Endodermal cell (in vitro differentiated cells): Measurements from ENCODE around the gene PIP5KL1. TPM values are rescaled to one million over a fixed set of nuclear protein-coding genes. Genes with fewer than 3 reads are reported as not detected.

Source experiments
- DNase-seq: peaks from one replicate; pipeline ENCODE4 v3.0.0-alpha.2; 2017
- H3K27ac ChIP-seq: 2 replicates; pipeline ENCODE4 v1.5.1; 2013; ENCODE audit warnings: mild to moderate bottlenecking, low read depth, low read length, moderate library complexity
- H3K27me3 ChIP-seq: 2 replicates; pipeline ENCODE4 v1.6.1; 2013; ENCODE audit warnings: mild to moderate bottlenecking, low read length, moderate library complexity; ENCODE audit not compliant: insufficient read depth, control insufficient read depth, poor library complexity, severe bottlenecking
- H3K36me3 ChIP-seq: 2 replicates; pipeline ENCODE4 v1.7.0; 2013; ENCODE audit warnings: mild to moderate bottlenecking, low read length, moderate library complexity; ENCODE audit not compliant: control insufficient read depth, insufficient read depth
- H3K4me1 ChIP-seq: one replicate; pipeline ENCODE4 v1.7.0; 2013; ENCODE audit warnings: low read length; ENCODE audit not compliant: control insufficient read depth, insufficient read depth
- H3K4me3 ChIP-seq: 2 replicates; pipeline ENCODE4 v1.5.1; 2013; ENCODE audit warnings: mild to moderate bottlenecking, low read length, moderate library complexity
- H3K9ac ChIP-seq: 2 replicates; pipeline ENCODE4 v1.6.1; 2013; ENCODE audit warnings: mild to moderate bottlenecking, low read length, moderate library complexity; ENCODE audit not compliant: poor library complexity, severe bottlenecking; ENCODE audit errors: extremely low read depth
- H3K9me3 ChIP-seq: 2 replicates; pipeline ENCODE4 v1.6.1; 2013; ENCODE audit warnings: mild to moderate bottlenecking, low read length, moderate library complexity; ENCODE audit not compliant: control insufficient read depth
- H3K27ac Mint-ChIP-seq: 2 replicates; pipeline ENCODE4 v1.8.0; 2020; ENCODE audit warnings: mixed read lengths
- H3K27me3 Mint-ChIP-seq: 2 replicates; pipeline ENCODE4 v1.8.0; 2021; ENCODE audit warnings: mild to moderate bottlenecking, mixed read lengths; ENCODE audit not compliant: insufficient read depth
- H3K36me3 Mint-ChIP-seq: 2 replicates; pipeline ENCODE4 v1.8.0; 2020; ENCODE audit warnings: low read depth, mixed read lengths
- H3K4me1 Mint-ChIP-seq: 2 replicates; pipeline ENCODE4 v1.8.0; 2020; ENCODE audit warnings: mixed read lengths
- H3K4me3 Mint-ChIP-seq: 2 replicates; pipeline ENCODE4 v1.8.0; 2020; ENCODE audit warnings: mild to moderate bottlenecking, moderate library complexity, mixed read lengths
- H3K9me3 Mint-ChIP-seq: 2 replicates; pipeline ENCODE4 v1.8.0; 2020; ENCODE audit warnings: mild to moderate bottlenecking, mixed read lengths
- whole genome bisulfite sequencing, 2 experiments: methylation state at CpG; one replicate each; pipeline versions ENCODE4 v1.1.5 to v1.1.7; 2013; ENCODE audit warnings: missing lambda C conversion rate in 2 of 2, mixed read lengths in 1 of 2; ENCODE audit not compliant: insufficient coverage in 1 of 2, insufficient read length in 1 of 2; 5-methylcytosine and 5-hydroxymethylcytosine counted together
- total RNA-seq, 2 donors: library from RNA; stranded (reverse); fragmentation: NEBNext Ultra II Directional in 1 of 2; extraction: Animal tissue kit (Norgen Biotek cat#: 25700) in 1 of 2; gene quantifications; 2 replicates in 1 of 2; 3 replicates in 1 of 2; pipeline ENCODE4 v1.2.1, GENCODE V29; 2021
- TF ChIP-seq, protein P1 (sequence below): fragments of 200-600 bp; sonication (generic); conservative IDR thresholded peaks from 2 replicates; pipeline ENCODE4 v1.5.0; 2021; ENCODE audit warnings: antibody characterized with exemption, mild to moderate bottlenecking

PIP5KL1 gene
- total RNA-seq, 2 donors from 2014 or later, result 6.6 to 9.3 TPM

DNA sequence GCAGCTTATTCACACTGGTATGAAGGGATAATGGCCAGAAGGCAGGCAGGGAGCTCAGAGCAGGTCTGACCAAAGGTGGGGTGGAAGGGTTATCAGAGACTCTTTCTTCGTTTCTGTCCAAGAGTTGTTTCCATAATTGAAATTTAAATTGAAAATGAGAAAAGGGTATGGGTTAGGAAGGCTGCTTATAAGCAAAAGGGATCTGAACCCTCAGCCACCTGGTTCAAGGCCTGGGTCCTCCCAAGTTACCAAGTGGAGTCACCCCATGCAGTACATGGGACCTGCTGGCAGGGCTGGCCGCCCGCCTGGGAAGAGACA lies 32.4 kb upstream of the PIP5KL1 start:
- no peak overlapping the region for H3K9ac ChIP-seq

DNA sequence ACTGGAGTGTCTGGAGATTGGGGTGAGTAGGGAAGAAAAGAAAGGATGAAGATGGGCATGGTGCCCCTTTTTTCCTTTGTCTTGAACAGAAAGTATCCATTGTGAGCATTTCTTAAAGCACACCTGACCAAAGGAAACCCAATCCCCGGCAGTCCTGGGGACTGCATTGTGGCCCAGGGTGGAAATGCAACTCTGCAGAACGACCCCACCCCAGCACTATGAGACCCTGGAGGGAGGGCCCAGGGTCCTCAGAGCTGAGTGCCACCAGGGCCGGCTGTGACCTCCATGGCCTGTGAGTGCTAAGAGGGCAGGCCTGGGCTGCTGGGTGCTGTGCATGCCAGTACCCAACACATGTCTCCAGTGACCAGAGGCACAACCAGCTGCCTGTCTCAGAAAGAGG lies 31.7 kb upstream of the PIP5KL1 start:
- H3K36me3 Mint-ChIP-seq, result peaks cover 15% of the 10 kb centered on the region
- H3K27me3 Mint-ChIP-seq, result no peaks in the 10 kb centered on the region
- H3K4me1 Mint-ChIP-seq, result peaks cover 17% of the 10 kb centered on the region
- Histone ChIP-seq H3K27ac (no peak overlapping the region), H3K4me3 (no peak overlapping the region), H3K36me3 (no peaks in the 10 kb centered on the region), H3K9me3 (no peaks in the 10 kb centered on the region), H3K4me1 (no peaks in the 10 kb centered on the region), H3K27me3 (no peaks in the 10 kb centered on the region), H3K9ac (no peak overlapping the region)
- WGBS, 2 experiments, result 50 to 60% methylated on average over 2 to 3 of the region's 3 CpGs
- no peak for DNase-seq
- H3K9me3 Mint-ChIP-seq, result no peaks in the 10 kb centered on the region
- H3K27ac Mint-ChIP-seq, result no peak overlapping the region
- TF ChIP-seq, protein P1, sequence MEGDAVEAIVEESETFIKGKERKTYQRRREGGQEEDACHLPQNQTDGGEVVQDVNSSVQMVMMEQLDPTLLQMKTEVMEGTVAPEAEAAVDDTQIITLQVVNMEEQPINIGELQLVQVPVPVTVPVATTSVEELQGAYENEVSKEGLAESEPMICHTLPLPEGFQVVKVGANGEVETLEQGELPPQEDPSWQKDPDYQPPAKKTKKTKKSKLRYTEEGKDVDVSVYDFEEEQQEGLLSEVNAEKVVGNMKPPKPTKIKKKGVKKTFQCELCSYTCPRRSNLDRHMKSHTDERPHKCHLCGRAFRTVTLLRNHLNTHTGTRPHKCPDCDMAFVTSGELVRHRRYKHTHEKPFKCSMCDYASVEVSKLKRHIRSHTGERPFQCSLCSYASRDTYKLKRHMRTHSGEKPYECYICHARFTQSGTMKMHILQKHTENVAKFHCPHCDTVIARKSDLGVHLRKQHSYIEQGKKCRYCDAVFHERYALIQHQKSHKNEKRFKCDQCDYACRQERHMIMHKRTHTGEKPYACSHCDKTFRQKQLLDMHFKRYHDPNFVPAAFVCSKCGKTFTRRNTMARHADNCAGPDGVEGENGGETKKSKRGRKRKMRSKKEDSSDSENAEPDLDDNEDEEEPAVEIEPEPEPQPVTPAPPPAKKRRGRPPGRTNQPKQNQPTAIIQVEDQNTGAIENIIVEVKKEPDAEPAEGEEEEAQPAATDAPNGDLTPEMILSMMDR, result no peak
- H3K4me3 Mint-ChIP-seq, result no peak overlapping the region

More for the DNA sequence above, 32.4 kb upstream of the PIP5KL1 start:
- H3K9me3 ChIP-seq, result no peaks in the 10 kb centered on the region
- no peak for DNase-seq
- no peaks in the 10 kb centered on the region for H3K4me1 ChIP-seq
- H3K27ac Mint-ChIP-seq, result peak overlapping the region; percentile 70
- H3K27me3 Mint-ChIP-seq, result no peaks in the 10 kb centered on the region
- no peak overlapping the region for H3K4me3 Mint-ChIP-seq
- no peaks in the 10 kb centered on the region for H3K27me3 ChIP-seq
- TF ChIP-seq, protein P1, result no peak
- peaks cover 14% of the 10 kb centered on the region for H3K36me3 Mint-ChIP-seq
- peaks cover 17% of the 10 kb centered on the region for H3K4me1 Mint-ChIP-seq
- 89 to 94% methylated on average over 3 of the region's 3 CpGs for WGBS, 2 experiments
- no peaks in the 10 kb centered on the region for H3K36me3 ChIP-seq
- no peak overlapping the region for H3K4me3 ChIP-seq
- no peak overlapping the region for H3K27ac ChIP-seq
- no peaks in the 10 kb centered on the region for H3K9me3 Mint-ChIP-seq

DNA sequence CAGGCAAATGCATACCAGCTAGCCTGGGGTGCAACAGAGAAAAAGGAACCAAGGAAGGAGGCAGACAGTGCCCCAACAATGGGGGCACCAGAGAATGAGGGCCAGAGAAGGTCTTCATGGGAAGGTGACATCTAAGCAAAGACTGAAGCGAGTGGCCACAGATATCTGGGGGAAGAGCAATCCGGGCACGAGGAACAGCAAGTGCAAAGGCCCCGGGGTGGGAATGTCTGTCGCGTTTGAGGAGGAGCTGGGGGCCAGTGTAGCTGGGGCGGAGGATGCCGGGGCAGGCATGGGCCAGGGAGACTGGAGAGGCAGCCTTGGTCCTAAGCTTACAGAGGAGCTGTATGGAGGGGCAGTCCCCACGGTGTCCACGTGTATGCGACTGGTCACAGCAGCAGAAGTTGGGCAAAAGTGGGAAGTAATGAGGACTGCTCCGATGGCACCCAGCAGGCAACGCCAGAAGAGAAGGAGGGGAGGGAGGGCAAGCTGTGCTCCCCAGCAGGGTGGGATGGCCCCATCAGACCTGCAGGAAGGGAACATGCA lies 31.1 kb upstream of the PIP5KL1 start:
- H3K4me1 ChIP-seq, result no peaks in the 10 kb centered on the region
- H3K4me1 Mint-ChIP-seq, result peaks cover 11% of the 10 kb centered on the region

More for the DNA sequence above, 31.1 kb upstream of the PIP5KL1 start:
- DNase-seq, result no peak
- no peak overlapping the region for H3K27ac ChIP-seq
- no peak overlapping the region for H3K4me3 ChIP-seq
- H3K27me3 ChIP-seq, result no peaks in the 10 kb centered on the region
- 93 to 95% methylated on average over 9 to 13 of the region's 13 CpGs for WGBS, 2 experiments
- H3K9me3 Mint-ChIP-seq, result no peaks in the 10 kb centered on the region
- peaks cover 15% of the 10 kb centered on the region for H3K36me3 Mint-ChIP-seq
- no peaks in the 10 kb centered on the region for H3K36me3 ChIP-seq
- H3K27me3 Mint-ChIP-seq, result no peaks in the 10 kb centered on the region
- TF ChIP-seq, protein P1, result no peak
- H3K27ac Mint-ChIP-seq, result no peak overlapping the region
- no peaks in the 10 kb centered on the region for H3K9me3 ChIP-seq
- no peak overlapping the region for H3K4me3 Mint-ChIP-seq
- no peak overlapping the region for H3K9ac ChIP-seq
